Measurements from ENCODE around the gene AGBL4. TPM values are rescaled to one million over a fixed set of nuclear protein-coding genes. Genes with fewer than 3 reads are reported as not detected.

AGBL4 gene
- total and polyA plus RNA-seq, 2 of the 4 experiments (the other 2 are of a cell fraction), result not detected

DNA sequence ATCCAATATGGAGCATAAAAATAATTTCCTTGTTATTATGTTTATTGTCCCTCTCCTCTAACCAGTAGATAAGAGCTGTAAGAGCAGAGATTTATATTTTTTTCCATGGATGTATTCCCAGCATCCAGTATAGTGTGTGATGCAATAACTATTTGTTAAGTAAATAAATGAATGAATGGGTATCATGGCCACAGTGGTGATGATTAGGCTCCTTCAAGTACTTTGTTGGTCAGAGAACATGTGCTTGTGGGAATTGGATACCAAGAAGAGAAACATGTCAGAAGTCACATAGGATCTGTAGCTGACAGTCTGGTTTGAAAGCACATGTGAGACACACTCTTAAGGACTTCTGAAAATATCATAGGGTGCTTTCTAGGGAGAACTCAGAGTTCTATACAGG is 588.5 kb downstream of the AGBL4 start:
- no peak overlapping the region for H2BK120ac ChIP-seq (ENCODE audit: low read depth, low read length)
- H2BK15ac ChIP-seq (ENCODE audit: low read depth, low read length), result no peak overlapping the region
- no peak overlapping the region for H3K4me2 ChIP-seq (ENCODE audit: low read depth, low read length)
- H3K27ac ChIP-seq (ENCODE audit: insufficient read depth, low read length), result no peak overlapping the region
- no peak overlapping the region for H3K4ac ChIP-seq (ENCODE audit: low read depth, low read length)
- in situ Hi-C loops (cut with MboI; ENCODE audit: low sequenced_read_pairs) (no loop called here), dilution Hi-C loops (cut with HindIII; ENCODE audit: low sequenced_read_pairs, unreplicated experiment) (no loop called here), intact Hi-C loops (cut with micrococcal nuclease) (no loop called here)
- peaks cover 5% of the 10 kb centered on the region; the same call in 1 of the 2 replicates for H3K9me3 ChIP-seq (ENCODE audit: control insufficient read depth, insufficient read depth, low read length)
- BruUV-seq (replicated peaks), result no TSS peak
- H2AK9ac ChIP-seq (replicated peaks; ENCODE audit: low read depth, low read length, poor library complexity), result no peak overlapping the region
- no peak overlapping the region for H2BK20ac ChIP-seq (ENCODE audit: low read depth, low read length)
- H4K5ac ChIP-seq (ENCODE audit: low read depth, low read length), result no peak overlapping the region
- H3K18ac ChIP-seq (ENCODE audit: low read depth, low read length), result no peak overlapping the region
- ATAC-seq (ENCODE audit: low read depth), result no peak
- no peak overlapping the region for H2AFZ ChIP-seq (replicated peaks; ENCODE audit: low read length, poor library complexity)
- H4K91ac ChIP-seq (ENCODE audit: insufficient read depth, low read depth, low read length), result no peak overlapping the region
- H3K4me1 ChIP-seq (ENCODE audit: control insufficient read depth, insufficient read depth, low read length), result no peaks in the 10 kb centered on the region
- no peak overlapping the region for H4K8ac ChIP-seq (ENCODE audit: low read depth in 2 of 2, low read length in 2 of 2)
- H3K27me3 ChIP-seq (ENCODE audit: control insufficient read depth, insufficient read depth, low read length), result no peaks in the 10 kb centered on the region
- no peak for DNase-seq
- no peak overlapping the region for H2BK5ac ChIP-seq (ENCODE audit: low read depth, low read length, poor library complexity, severe bottlenecking)
- H3K79me1 ChIP-seq (ENCODE audit: low read depth in 1 of 2, low read length in 2 of 2), result no peaks in the 10 kb centered on the region
- no peak overlapping the region for H3K4me3 ChIP-seq (ENCODE audit: insufficient read depth, low read depth, low read length)
- ChIA-PET POLR2A (ENCODE audit: unreplicated experiment) (no interaction called here), CTCF (no interaction called here)
- no peak overlapping the region for H3K56ac ChIP-seq (ENCODE audit: extremely low read depth, insufficient read depth, low read length)
- H3K36me3 ChIP-seq (ENCODE audit: control insufficient read depth, insufficient read depth, low read length), result no peaks in the 10 kb centered on the region
- no peak overlapping the region for H2AK5ac ChIP-seq (ENCODE audit: low read depth, low read length)
- TF ChIP-seq MXI1 (IDR thresholded peaks at IDR 0.05; ENCODE audit: borderline replicate concordance, low read depth, low read length) (no peak), MAFK (IDR thresholded peaks at IDR 0.05; ENCODE audit: low read depth, low read length) (no peak), RAD21 (IDR thresholded peaks at IDR 0.05; ENCODE audit: low read length) (no peak), SMC3 (IDR thresholded peaks at IDR 0.05; ENCODE audit: low read depth, low read length) (no peak), BHLHE40 (IDR thresholded peaks at IDR 0.05; ENCODE audit: low read depth, low read length) (no peak), RFX5 (IDR thresholded peaks at IDR 0.05; ENCODE audit: low read depth, low read length) (no peak), MAZ (IDR thresholded peaks at IDR 0.05; ENCODE audit: borderline replicate concordance, low read depth, low read length) (no peak), CEBPB (IDR thresholded peaks at IDR 0.05; ENCODE audit: low read depth, low read length) (no peak), NFE2L2 (IDR thresholded peaks at IDR 0.05; ENCODE audit: low read depth, low read length) (no peak), CHD1 (IDR thresholded peaks at IDR 0.05; ENCODE audit: low read depth, low read length) (no peak), RCOR1 (IDR thresholded peaks at IDR 0.05; ENCODE audit: insufficient replicate concordance, low read length) (no peak), FOS (IDR thresholded peaks at IDR 0.05; ENCODE audit: low read depth, low read length) (no peak), POLR2A (IDR thresholded peaks at IDR 0.05; ENCODE audit: low read depth, low read length) (no peak)
- TF ChIP-seq, protein P1, sequence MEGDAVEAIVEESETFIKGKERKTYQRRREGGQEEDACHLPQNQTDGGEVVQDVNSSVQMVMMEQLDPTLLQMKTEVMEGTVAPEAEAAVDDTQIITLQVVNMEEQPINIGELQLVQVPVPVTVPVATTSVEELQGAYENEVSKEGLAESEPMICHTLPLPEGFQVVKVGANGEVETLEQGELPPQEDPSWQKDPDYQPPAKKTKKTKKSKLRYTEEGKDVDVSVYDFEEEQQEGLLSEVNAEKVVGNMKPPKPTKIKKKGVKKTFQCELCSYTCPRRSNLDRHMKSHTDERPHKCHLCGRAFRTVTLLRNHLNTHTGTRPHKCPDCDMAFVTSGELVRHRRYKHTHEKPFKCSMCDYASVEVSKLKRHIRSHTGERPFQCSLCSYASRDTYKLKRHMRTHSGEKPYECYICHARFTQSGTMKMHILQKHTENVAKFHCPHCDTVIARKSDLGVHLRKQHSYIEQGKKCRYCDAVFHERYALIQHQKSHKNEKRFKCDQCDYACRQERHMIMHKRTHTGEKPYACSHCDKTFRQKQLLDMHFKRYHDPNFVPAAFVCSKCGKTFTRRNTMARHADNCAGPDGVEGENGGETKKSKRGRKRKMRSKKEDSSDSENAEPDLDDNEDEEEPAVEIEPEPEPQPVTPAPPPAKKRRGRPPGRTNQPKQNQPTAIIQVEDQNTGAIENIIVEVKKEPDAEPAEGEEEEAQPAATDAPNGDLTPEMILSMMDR (conservative IDR thresholded peaks at IDR 0.05; ENCODE audit: low read depth, low read length), result no peak
- TF ChIP-seq, protein P2, sequence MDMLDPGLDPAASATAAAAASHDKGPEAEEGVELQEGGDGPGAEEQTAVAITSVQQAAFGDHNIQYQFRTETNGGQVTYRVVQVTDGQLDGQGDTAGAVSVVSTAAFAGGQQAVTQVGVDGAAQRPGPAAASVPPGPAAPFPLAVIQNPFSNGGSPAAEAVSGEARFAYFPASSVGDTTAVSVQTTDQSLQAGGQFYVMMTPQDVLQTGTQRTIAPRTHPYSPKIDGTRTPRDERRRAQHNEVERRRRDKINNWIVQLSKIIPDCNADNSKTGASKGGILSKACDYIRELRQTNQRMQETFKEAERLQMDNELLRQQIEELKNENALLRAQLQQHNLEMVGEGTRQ (IDR thresholded peaks at IDR 0.05; ENCODE audit: low read depth, low read length), result no peak
- TF ChIP-seq, protein P3, sequence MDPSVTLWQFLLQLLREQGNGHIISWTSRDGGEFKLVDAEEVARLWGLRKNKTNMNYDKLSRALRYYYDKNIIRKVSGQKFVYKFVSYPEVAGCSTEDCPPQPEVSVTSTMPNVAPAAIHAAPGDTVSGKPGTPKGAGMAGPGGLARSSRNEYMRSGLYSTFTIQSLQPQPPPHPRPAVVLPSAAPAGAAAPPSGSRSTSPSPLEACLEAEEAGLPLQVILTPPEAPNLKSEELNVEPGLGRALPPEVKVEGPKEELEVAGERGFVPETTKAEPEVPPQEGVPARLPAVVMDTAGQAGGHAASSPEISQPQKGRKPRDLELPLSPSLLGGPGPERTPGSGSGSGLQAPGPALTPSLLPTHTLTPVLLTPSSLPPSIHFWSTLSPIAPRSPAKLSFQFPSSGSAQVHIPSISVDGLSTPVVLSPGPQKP (IDR thresholded peaks at IDR 0.05; ENCODE audit: borderline replicate concordance, low read depth, low read length), result no peak
- no peaks in the 10 kb centered on the region for H3K9me1 ChIP-seq (ENCODE audit: insufficient read depth, low read length)
- no peak overlapping the region for H3K23ac ChIP-seq (ENCODE audit: low read depth, low read length)
- no peaks in the 10 kb centered on the region for H4K20me1 ChIP-seq (ENCODE audit: insufficient read depth, low read length)
- H3K14ac ChIP-seq (replicated peaks; ENCODE audit: low read depth, low read length), result no peak overlapping the region
- H3K9ac ChIP-seq (ENCODE audit: low read depth, low read length), result no peak overlapping the region
